Suprapubic skin (tissue), 4 donors: ENCODE measurements around the gene SHLD1.

Source experiments
- CTCF ChIP-seq, 2 donors: fragments of 200-600 bp in 1 of 2; fragments of 450-650 bp in 1 of 2; sonication (generic) in 1 of 2; IDR thresholded peaks; one replicate each; pipeline ENCODE4 v1.5.1; 2016 to 2019; ENCODE audit warnings: antibody characterized with exemption in 2 of 2, mild to moderate bottlenecking in 1 of 2, moderate library complexity in 1 of 2
- POLR2A ChIP-seq, 2 donors: fragments of 450-650 bp; IDR thresholded peaks; one replicate each; pipeline ENCODE4 v1.6.1; 2017; ENCODE audit warnings: antibody characterized with exemption in 2 of 2, mild to moderate bottlenecking in 2 of 2, moderate library complexity in 2 of 2
- POLR2AphosphoS5 ChIP-seq, 3 donors: sonication (generic); formaldehyde crosslinking; IDR thresholded peaks; one replicate each; pipeline ENCODE4 v1.6.1; 2017; ENCODE audit warnings: antibody characterized with exemption in 3 of 3

- TF ChIP-seq CTCF (IDR thresholded peaks at IDR 0.05) (no peak), POLR2AphosphoS5 (IDR thresholded peaks at IDR 0.05) (no peak), POLR2A (IDR thresholded peaks at IDR 0.05) (no peak)
Observed at GRCh38 chr20:5770987-5771318, 20.8 kb downstream of the SHLD1 start.
